H1 (cell line): ENCODE data around the gene HNRNPDL. TPM values are rescaled to one million over a fixed set of nuclear protein-coding genes. Genes with fewer than 3 reads are reported as not detected.

Source experiments
- CHD7 ChIP-seq: fragments of 300-600 bp; sonication (generic); IDR thresholded peaks from 2 replicates; pipeline ENCODE4 v1.7.1; 2012; ENCODE audit warnings: low read length, moderate library complexity, mild to moderate bottlenecking, inconsistent platforms; ENCODE audit not compliant: insufficient replicate concordance
- CTCF ChIP-seq, 3 experiments: IDR thresholded peaks; 1 replicate in 2 of 3; 2 replicates in 1 of 3; pipeline versions ENCODE4 v1.5.1 to v1.6.1; 2011; ENCODE audit warnings: low read length in 3 of 3, mild to moderate bottlenecking in 3 of 3, inconsistent platforms in 2 of 3, low read depth in 1 of 3, moderate library complexity in 1 of 3; ENCODE audit not compliant: insufficient read depth in 1 of 3; ENCODE audit errors: control extremely low read depth in 1 of 3
- SIN3A ChIP-seq, 2 experiments: IDR thresholded peaks in 1 of 2; conservative IDR thresholded peaks in 1 of 2; 2 replicates each; pipeline ENCODE4 v1.6.1; 2011 to 2012; ENCODE audit warnings: low read length in 2 of 2, improper control_type of control experiment in 1 of 2, low read depth in 1 of 2, mild to moderate bottlenecking in 1 of 2
- polyA plus RNA-seq, 7 experiments: library from polyadenylated mRNA; depleted of rRNA in 3 of 7; stranded (reverse) in 5 of 7; unstranded in 2 of 7; fragments of >200 nt in 5 of 7; fragments of 200-250 nt in 2 of 7; gene quantifications; 1 replicate in 5 of 7; 2 replicates in 1 of 7; 4 replicates in 1 of 7; pipeline versions ENCODE4 v1.2.1 to v1.2.3, GENCODE V29; 2011 to 2013; ENCODE audit warnings: missing spikeins in 2 of 7, mixed read lengths in 2 of 7
- total RNA-seq: library from RNA; stranded (reverse); fragmentation: NEBNext Ultra II Directional; extraction: Animal tissue kit (Norgen Biotek cat#: 25700); gene quantifications from 2 replicates; pipeline ENCODE4 v1.2.1, GENCODE V29; 2021

Gene HNRNPDL
- total and polyA plus RNA-seq, 2 of the 8 experiments (the other 6 are each of a cell fraction or from before 2014, with no cell fraction given): 197 to 411 TPM

DNA sequence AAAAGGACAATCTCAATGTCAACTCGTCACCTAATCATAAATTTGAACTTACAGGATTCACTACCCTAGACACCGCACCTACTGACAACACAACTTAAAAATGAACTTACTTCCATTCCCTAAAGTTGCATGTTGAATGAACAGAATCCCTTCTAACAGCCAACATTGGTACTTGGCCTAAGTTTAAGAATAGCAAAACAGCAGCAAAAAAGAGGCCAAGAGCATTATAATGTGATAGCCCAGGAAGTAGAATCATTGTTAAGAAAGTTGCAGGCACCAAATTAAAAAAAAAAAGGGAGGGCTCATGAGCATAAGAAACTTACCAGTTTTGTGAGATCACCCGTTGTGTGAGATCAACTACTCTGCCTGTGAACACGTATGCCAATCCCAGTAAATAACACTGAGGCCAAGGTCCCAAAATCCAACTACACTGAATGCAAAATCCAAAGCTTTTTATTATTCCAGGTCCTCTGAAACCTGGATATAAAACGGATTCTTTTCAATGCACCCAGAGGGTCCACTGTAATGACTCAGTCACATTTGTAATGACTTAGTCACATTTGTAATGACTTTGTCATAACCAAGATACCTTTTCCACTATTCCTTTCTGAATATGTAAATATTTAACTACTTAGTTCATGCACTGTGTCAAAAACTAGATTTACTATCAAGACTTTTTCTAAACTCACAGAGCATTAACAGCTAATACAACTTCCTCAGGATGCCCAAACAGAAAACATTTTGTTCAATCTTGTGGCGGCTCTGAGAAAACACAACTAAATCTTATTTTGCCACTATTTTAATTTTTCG, 6.8 kb downstream of the HNRNPDL start (continued):
- TF ChIP-seq CHD7 (peak; percentile 23), CTCF (IDR thresholded peaks at IDR 0.05; ENCODE audit: control extremely low read depth in 1 of 3, insufficient read depth in 1 of 3, low read depth in 1 of 3, low read length in 3 of 3) (no peak), SIN3A (conservative IDR thresholded peaks at IDR 0.05 in 1 of 2, IDR thresholded peaks at IDR 0.05 in 1 of 2; ENCODE audit: low read depth in 1 of 2, low read length in 2 of 2) (0 out of 4 replicates have a peak, but pooled peaks of 1 of the 2 experiments have one; percentile 20)
